H1 (cell line): ENCODE results near the gene SAFB. TPM values are rescaled to one million over a fixed set of nuclear protein-coding genes. Genes with fewer than 3 reads are reported as not detected.

ENCODE experiments used
- CTCF ChIA-PET: fragments of 300-600 bp; sonication (Branson Sonifier 250); formaldehyde crosslinking; loops from one replicate; lab custom pipeline; 2021; ENCODE audit not compliant: partially characterized antibody; lab: Charles Lee
- POLR2A ChIA-PET: fragments of 300-600 bp; sonication (Branson Sonifier 250); formaldehyde crosslinking; loops from one replicate; lab custom pipeline; 2021; ENCODE audit warnings: inconsistent platforms; ENCODE audit not compliant: partially characterized antibody; lab: Charles Lee
- DNase-seq, 2 experiments: peaks; one replicate each; pipeline versions ENCODE4 v3.0.0 to v3.0.0-alpha.2; 2010 to 2022; ENCODE audit warnings: low spot score in 2 of 2, low read depth in 1 of 2, mixed read lengths in 1 of 2
- FAIRE-seq: peaks from 2 replicates; lab custom pipeline; 2011; peaks lifted over from hg19 to GRCh38; lab: Jason Lieb, UNC
- H2AFZ ChIP-seq: 2 replicates; pipeline ENCODE4 v1.8.1; 2012; ENCODE audit warnings: low read length, inconsistent platforms
- H2AK5ac ChIP-seq: 2 replicates; pipeline ENCODE4 v1.6.1; 2013; ENCODE audit warnings: low read depth, low read length
- H2BK120ac ChIP-seq: replicated peaks from 2 replicates; pipeline ENCODE3; 2013; ENCODE audit warnings: low read depth, low read length, inconsistent platforms
- H2BK12ac ChIP-seq: 2 replicates; pipeline ENCODE4 v1.6.1; 2013; ENCODE audit warnings: low read depth, low read length
- H2BK15ac ChIP-seq: 2 replicates; pipeline ENCODE4 v1.6.1; 2013; ENCODE audit warnings: low read length
- H2BK20ac ChIP-seq: 2 replicates; pipeline ENCODE4 v1.6.1; 2013; ENCODE audit warnings: low read length
- H2BK5ac ChIP-seq: 2 replicates; pipeline ENCODE4 v1.6.1; 2013; ENCODE audit warnings: low read depth, low read length
- H3K14ac ChIP-seq: 2 replicates; pipeline ENCODE4 v1.6.1; 2013; ENCODE audit warnings: inconsistent platforms; ENCODE audit not compliant: insufficient read length
- H3K18ac ChIP-seq: 2 replicates; pipeline ENCODE4 v1.6.1; 2013; ENCODE audit warnings: low read length; ENCODE audit errors: extremely low read depth
- H3K23ac ChIP-seq: 2 replicates; pipeline ENCODE4 v1.6.1; 2013; ENCODE audit warnings: inconsistent platforms; ENCODE audit not compliant: insufficient read length
- H3K23me2 ChIP-seq: 2 replicates; pipeline ENCODE4 v1.6.1; 2013; ENCODE audit warnings: low read depth, low read length
- H3K27ac ChIP-seq: 2 replicates; pipeline ENCODE4 v1.6.1; 2011; ENCODE audit warnings: low read depth, low read length, inconsistent platforms
- H3K27me3 ChIP-seq, 4 experiments: replicated peaks in 1 of 4; 1 replicate in 1 of 4; 2 replicates in 3 of 4; pipeline versions ENCODE4 v1.6.1 to v1.8.1; 2011 to 2013; ENCODE audit warnings: low read length in 3 of 4, mild to moderate bottlenecking in 3 of 4, inconsistent platforms in 2 of 4, mixed read lengths in 2 of 4, moderate library complexity in 1 of 4; ENCODE audit not compliant: control insufficient read depth in 3 of 4, insufficient read depth in 3 of 4; ENCODE audit errors: extremely low read depth in 1 of 4
- H3K36me3 ChIP-seq, 4 experiments: 2 replicates each; pipeline versions ENCODE4 v1.6.1 to v1.8.1; 2011 to 2013; ENCODE audit warnings: mild to moderate bottlenecking in 4 of 4, low read length in 3 of 4, moderate library complexity in 2 of 4, control low read depth in 1 of 4, inconsistent platforms in 1 of 4; ENCODE audit not compliant: insufficient read depth in 4 of 4, control insufficient read depth in 2 of 4
- H3K4ac ChIP-seq: replicated peaks from 2 replicates; pipeline ENCODE3; 2013; ENCODE audit warnings: low read length, low read depth, mixed read lengths, inconsistent platforms; ENCODE audit not compliant: insufficient read length
- H3K4me1 ChIP-seq, 4 experiments: replicated peaks in 1 of 4; 1 replicate in 1 of 4; 2 replicates in 3 of 4; pipeline versions ENCODE4 v1.6.1 to v1.8.1; 2011 to 2013; ENCODE audit warnings: low read length in 3 of 4, inconsistent platforms in 2 of 4, mixed read lengths in 1 of 4; ENCODE audit not compliant: insufficient read depth in 4 of 4, control insufficient read depth in 3 of 4
- H3K4me2 ChIP-seq, 2 experiments: 2 replicates each; pipeline versions ENCODE4 v1.6.1 to v1.8.1; 2011 to 2013; ENCODE audit warnings: low read depth in 2 of 2, low read length in 2 of 2, control low read depth in 1 of 2, inconsistent platforms in 1 of 2, mild to moderate bottlenecking in 1 of 2; ENCODE audit not compliant: insufficient read depth in 1 of 2
- H3K4me3 ChIP-seq, 4 experiments: fragments of 200-600, 300-600 bp in 1 of 4; sonication (generic), shearing (Covaris generic), sonication (Bioruptor Twin) in 1 of 4; 2 replicates each; pipeline versions ENCODE4 v1.5.1 to v1.8.1; 2011 to 2016; ENCODE audit warnings: low read length in 4 of 4, low read depth in 3 of 4, control low read depth in 2 of 4, inconsistent platforms in 2 of 4, mild to moderate bottlenecking in 2 of 4, mixed read lengths in 1 of 4, moderate library complexity in 1 of 4; ENCODE audit not compliant: insufficient read depth in 2 of 4; ENCODE audit errors: extremely low read depth in 1 of 4
- H3K56ac ChIP-seq: replicated peaks from 2 replicates; pipeline ENCODE3; 2013; ENCODE audit warnings: low read depth, mild to moderate bottlenecking, mixed read lengths, low read length, inconsistent platforms; ENCODE audit not compliant: insufficient read length
- H3K79me1 ChIP-seq: 2 replicates; pipeline ENCODE4 v1.6.1; 2013; ENCODE audit warnings: low read depth, low read length, control low read depth
- H3K79me2 ChIP-seq, 2 experiments: 2 replicates each; pipeline versions ENCODE4 v1.6.1 to v1.8.1; 2012 to 2013; ENCODE audit warnings: low read length in 2 of 2, mild to moderate bottlenecking in 2 of 2, inconsistent platforms in 1 of 2; ENCODE audit not compliant: insufficient read depth in 2 of 2, control insufficient read depth in 1 of 2
- H3K9ac ChIP-seq, 4 experiments: replicated peaks in 1 of 4; 1 replicate in 1 of 4; 2 replicates in 3 of 4; pipeline versions ENCODE4 v1.6.1 to v1.8.1; 2011 to 2013; ENCODE audit warnings: low read depth in 3 of 4, low read length in 3 of 4, control low read depth in 2 of 4, mild to moderate bottlenecking in 2 of 4, moderate library complexity in 2 of 4, inconsistent platforms in 1 of 4; ENCODE audit errors: extremely low read depth in 1 of 4
- H3K9me3 ChIP-seq, 2 experiments: 2 replicates each; pipeline versions ENCODE4 v1.6.1 to v1.8.1; 2012 to 2013; ENCODE audit warnings: mild to moderate bottlenecking in 2 of 2, moderate library complexity in 2 of 2, control low read depth in 1 of 2, inconsistent platforms in 1 of 2, low read depth in 1 of 2, low read length in 1 of 2, mixed read lengths in 1 of 2; ENCODE audit not compliant: insufficient read depth in 2 of 2
- H4K20me1 ChIP-seq, 2 experiments: replicated peaks in 1 of 2; 2 replicates each; pipeline versions ENCODE3 to v1.8.1; 2011 to 2013; ENCODE audit warnings: inconsistent platforms in 2 of 2, low read length in 2 of 2, mild to moderate bottlenecking in 1 of 2; ENCODE audit not compliant: insufficient read depth in 2 of 2, control insufficient read depth in 1 of 2
- H4K5ac ChIP-seq: 2 replicates; pipeline ENCODE4 v1.6.1; 2013; ENCODE audit warnings: low read length, low read depth, mixed read lengths, inconsistent platforms; ENCODE audit not compliant: insufficient read length
- H4K8ac ChIP-seq: 2 replicates; pipeline ENCODE4 v1.8.0; 2013; ENCODE audit warnings: mild to moderate bottlenecking, moderate library complexity, low read length, inconsistent platforms; ENCODE audit not compliant: insufficient read depth; ENCODE audit errors: extremely low read depth
- H4K91ac ChIP-seq: replicated peaks from 2 replicates; pipeline ENCODE3; 2013; ENCODE audit warnings: low read length, mixed read lengths, inconsistent platforms; ENCODE audit not compliant: insufficient read length
- CBX8 ChIP-seq: fragments of 300-800, 300-1000 bp; sonication (generic); IDR thresholded peaks from 2 replicates; pipeline ENCODE4 v1.7.1; 2016; ENCODE audit warnings: low read depth, low read length, borderline replicate concordance
- CHD2 ChIP-seq: IDR thresholded peaks from 2 replicates; pipeline ENCODE4 v1.6.1; 2012; ENCODE audit warnings: low read length, improper control_type of control experiment
- CTBP2 ChIP-seq: IDR thresholded peaks from 2 replicates; pipeline ENCODE4 v1.7.0; 2011; ENCODE audit warnings: borderline replicate concordance, mild to moderate bottlenecking, moderate library complexity, mixed read lengths, low read length; ENCODE audit not compliant: insufficient read depth, insufficient read length
- E2F6 ChIP-seq: IDR thresholded peaks from 2 replicates; pipeline ENCODE4 v1.6.1; 2012; ENCODE audit warnings: inconsistent platforms
- EZH2 ChIP-seq: fragments of 200-600 bp; sonication (generic); IDR thresholded peaks from 2 replicates; pipeline ENCODE4 v1.7.1; 2012; ENCODE audit warnings: low read depth, mild to moderate bottlenecking, moderate library complexity, low read length, inconsistent platforms; ENCODE audit not compliant: severe bottlenecking
- GABPA ChIP-seq: IDR thresholded peaks from 2 replicates; pipeline ENCODE4 v1.6.1; 2011; ENCODE audit warnings: mild to moderate bottlenecking, low read length, moderate library complexity, borderline replicate concordance; ENCODE audit not compliant: insufficient read depth
- NRF1 ChIP-seq: IDR thresholded peaks from 2 replicates; pipeline ENCODE4 v1.6.1; 2011; ENCODE audit warnings: mild to moderate bottlenecking, low read depth, low read length, improper control_type of control experiment
- PHF8 ChIP-seq: fragments of 200-600 bp; sonication (generic); conservative IDR thresholded peaks from 2 replicates; pipeline ENCODE4 v1.7.1; 2012; ENCODE audit warnings: low read depth, mild to moderate bottlenecking, inconsistent platforms, low read length, moderate library complexity
- RNF2 ChIP-seq: fragments of 200-900, 300-1000 bp; sonication (generic); IDR thresholded peaks from 2 replicates; pipeline ENCODE4 v1.7.1; 2016; ENCODE audit warnings: borderline replicate concordance, low read depth, mild to moderate bottlenecking, antibody characterized with exemption, low read length; ENCODE audit not compliant: poor library complexity, severe bottlenecking; ENCODE audit errors: missing control alignments
- RXRA ChIP-seq: IDR thresholded peaks from 2 replicates; pipeline ENCODE4 v1.6.1; 2011; ENCODE audit warnings: low read depth, mild to moderate bottlenecking, low read length, moderate library complexity; ENCODE audit not compliant: insufficient read depth
- SUZ12 ChIP-seq: fragments of 200-600 bp; sonication (generic); IDR thresholded peaks from 2 replicates; pipeline ENCODE4 v1.6.1; 2012; ENCODE audit warnings: mild to moderate bottlenecking, inconsistent platforms, low read length, moderate library complexity, mixed read lengths
- TCF12 ChIP-seq: IDR thresholded peaks from 2 replicates; pipeline ENCODE4 v1.6.1; 2011; ENCODE audit warnings: low read depth, mild to moderate bottlenecking, low read length
- YY1 ChIP-seq: IDR thresholded peaks from 2 replicates; pipeline ENCODE4 v1.6.1; 2011; ENCODE audit warnings: low read depth, mild to moderate bottlenecking, low read length
- WGBS, 2 experiments: shearing (Covaris generic) in 1 of 2; methylation state at CpG; one replicate each; pipeline versions ENCODE4 v1.1.6 to v1.1.7; 2013 to 2015; ENCODE audit warnings: low lambda C conversion rate in 2 of 2, mixed read lengths in 2 of 2, inconsistent platforms in 1 of 2, low coverage in 1 of 2, missing lambda C conversion rate in 1 of 2; ENCODE audit not compliant: insufficient replicate concordance in 2 of 2, insufficient coverage in 1 of 2, insufficient read length in 1 of 2; ENCODE audit errors: extremely low coverage in 1 of 2, missing lambda C conversion rate in 1 of 2; 5-methylcytosine and 5-hydroxymethylcytosine counted together
- polyA plus RNA-seq, 7 experiments: library from polyadenylated mRNA; depleted of rRNA in 3 of 7; stranded (reverse) in 5 of 7; unstranded in 2 of 7; fragments of >200 nt in 5 of 7; fragments of 200-250 nt in 2 of 7; gene quantifications; 1 replicate in 5 of 7; 2 replicates in 1 of 7; 4 replicates in 1 of 7; pipeline versions ENCODE4 v1.2.1 to v1.2.3, GENCODE V29; 2011 to 2013; ENCODE audit warnings: missing spikeins in 2 of 7, mixed read lengths in 2 of 7
- total RNA-seq: library from RNA; stranded (reverse); fragmentation: NEBNext Ultra II Directional; extraction: Animal tissue kit (Norgen Biotek cat#: 25700); gene quantifications from 2 replicates; pipeline ENCODE4 v1.2.1, GENCODE V29; 2021

SAFB gene
- total and polyA plus RNA-seq, 2 of the 8 experiments (the other 6 are each of a cell fraction or from before 2014, with no cell fraction given) = 27.0 to 110 TPM

- Histone ChIP-seq H2AFZ (no peak overlapping the region), H3K27ac (no peak overlapping the region), H3K27me3 (no peaks in the 10 kb centered on the region), H3K9ac (no peak overlapping the region), H4K91ac (no peak overlapping the region), H3K79me1 (peaks cover 9% of the 10 kb centered on the region), H4K5ac (no peak overlapping the region), H3K14ac (no peak overlapping the region), H3K4me1 (no peaks in the 10 kb centered on the region), H2BK120ac (no peak overlapping the region), H3K36me3 (peaks cover 21 to 67% (median 55%) of the 10 kb centered on the region in 4 experiments), H2BK15ac (no peak overlapping the region), H3K4me3 (no peak overlapping the region), H3K4me2 (no peak overlapping the region), H2BK20ac (no peak overlapping the region), H3K18ac (no peak overlapping the region), H3K23me2 (no peaks in the 10 kb centered on the region), H4K8ac (no peak overlapping the region), H4K20me1 (peaks cover 21 to 25% of the 10 kb centered on the region in 2 experiments), H3K9me3 (no peaks in the 10 kb centered on the region), H2BK12ac (no peak overlapping the region), H3K4ac (no peak overlapping the region), H2AK5ac (no peak overlapping the region), H3K79me2 (peaks cover 3 to 80% of the 10 kb centered on the region in 2 experiments; a peak in 3 of 4 replicates), H3K23ac (no peak overlapping the region), H2BK5ac (no peak overlapping the region), H3K56ac (no peak overlapping the region)
- no peak for DNase-seq
- ChIA-PET POLR2A (interaction anchor here (0.6 to 1.9 kb wide), 4 partner anchors 10 to 47 kb away, joined by 3 to 8 read pairs (median 4); partner anchors contain the start of gene RPL36), CTCF (interaction anchor here (1.2 kb wide), 1 partner anchor 29 kb away, joined by 4 read pairs; no protein-coding TSS in a partner anchor)
- no peak for FAIRE-seq
- WGBS, 2 experiments = 90% methylated on average over 4 of the region's 4 CpGs; no CpG with 5 or more reads in 1 of the 2 experiments
- no peak for TF ChIP-seq RNF2
- TF ChIP-seq RXRA = no peak
- no peak for TF ChIP-seq E2F6
- TF ChIP-seq YY1 = no peak
- TF ChIP-seq GABPA = no peak
- TF ChIP-seq CBX8 = no peak
- no peak for TF ChIP-seq NRF1
- no peak for TF ChIP-seq CTBP2
- TF ChIP-seq SUZ12 = no peak
- TF ChIP-seq TCF12 = no peak
- TF ChIP-seq CHD2 = no peak
- TF ChIP-seq EZH2 = no peak
- no peak for TF ChIP-seq PHF8
Measured at GRCh38 chr19:5643060-5643459, 20.2 kb downstream of the SAFB start.
